Nephron (organoid): ENCODE measurements around the gene TRAF3.

ENCODE experiments used
- H3K27ac Mint-ChIP-seq, 3 experiments: 2 replicates each; pipeline ENCODE4 v1.8.0; 2020; ENCODE audit warnings: mixed read lengths in 3 of 3, mild to moderate bottlenecking in 2 of 3, moderate library complexity in 1 of 3
- H3K27me3 Mint-ChIP-seq: 2 replicates; pipeline ENCODE4 v1.8.0; 2021; ENCODE audit warnings: low read depth, mild to moderate bottlenecking, moderate library complexity, mixed read lengths
- H3K36me3 Mint-ChIP-seq: 2 replicates; pipeline ENCODE4 v1.8.0; 2020; ENCODE audit warnings: low read depth, mixed read lengths
- H3K4me1 Mint-ChIP-seq: 2 replicates; pipeline ENCODE4 v1.8.0; 2020; ENCODE audit warnings: mixed read lengths
- H3K4me3 Mint-ChIP-seq, 3 experiments: 2 replicates each; pipeline ENCODE4 v1.8.0; 2020; ENCODE audit warnings: mild to moderate bottlenecking in 3 of 3, mixed read lengths in 3 of 3, moderate library complexity in 2 of 3
- H3K9me3 Mint-ChIP-seq: 2 replicates; pipeline ENCODE4 v1.8.0; 2020; ENCODE audit warnings: mixed read lengths
- CTCF ChIP-seq, 3 experiments: fragments of 200-600 bp; sonication (generic); IDR thresholded peaks; one replicate each; pipeline ENCODE4 v1.5.0; 2021; ENCODE audit warnings: antibody characterized with exemption in 3 of 3; ENCODE audit not compliant: unreplicated experiment in 3 of 3

TRAF3 gene

GRCh38 chr14:102878970-102879460, 101.8 kb downstream of the TRAF3 start:
- Mint-ChIP-seq H3K4me1 (peaks cover 17% of the 10 kb centered on the region), H3K27ac (no peak overlapping the region), H3K36me3 (peaks cover 6% of the 10 kb centered on the region), H3K9me3 (no peaks in the 10 kb centered on the region), H3K27me3 (no peaks in the 10 kb centered on the region), H3K4me3 (no peak overlapping the region)
- no peak for TF ChIP-seq CTCF (IDR thresholded peaks at IDR 0.05; ENCODE audit: unreplicated experiment in 3 of 3)

GRCh38 chr14:102882226-102882906, 105.1 kb downstream of the TRAF3 start:
- Mint-ChIP-seq H3K9me3 (no peaks in the 10 kb centered on the region), H3K4me1 (peaks cover 6% of the 10 kb centered on the region), H3K27ac (no peak overlapping the region), H3K27me3 (no peaks in the 10 kb centered on the region), H3K4me3 (no peak overlapping the region), H3K36me3 (peaks cover 19% of the 10 kb centered on the region)
- TF ChIP-seq CTCF (IDR thresholded peaks at IDR 0.05; ENCODE audit: unreplicated experiment in 3 of 3) = no peak

GRCh38 chr14:102883089-102883541, 105.9 kb downstream of the TRAF3 start:
- H3K4me3 Mint-ChIP-seq = no peak overlapping the region
- no peaks in the 10 kb centered on the region for H3K9me3 Mint-ChIP-seq
- no peak for TF ChIP-seq CTCF (IDR thresholded peaks at IDR 0.05; ENCODE audit: unreplicated experiment in 3 of 3)
- no peaks in the 10 kb centered on the region for H3K27me3 Mint-ChIP-seq
- H3K36me3 Mint-ChIP-seq = peaks cover 23% of the 10 kb centered on the region
- peaks cover 6% of the 10 kb centered on the region for H3K4me1 Mint-ChIP-seq
- H3K27ac Mint-ChIP-seq = no peak overlapping the region

- Mint-ChIP-seq H3K4me1 (peaks cover 6% of the 10 kb centered on the region), H3K4me3 (no peak overlapping the region), H3K27me3 (no peaks in the 10 kb centered on the region), H3K27ac (no peak overlapping the region), H3K36me3 (peaks cover 27% of the 10 kb centered on the region), H3K9me3 (no peaks in the 10 kb centered on the region)
- no peak for TF ChIP-seq CTCF (IDR thresholded peaks at IDR 0.05; ENCODE audit: unreplicated experiment in 3 of 3)
Observed at GRCh38 chr14:102883554-102883953, 106.3 kb downstream of the TRAF3 start.

GRCh38 chr14:102885737-102886447, 108.6 kb downstream of the TRAF3 start:
- TF ChIP-seq CTCF (IDR thresholded peaks at IDR 0.05; ENCODE audit: unreplicated experiment in 3 of 3) = no peak
- Mint-ChIP-seq H3K9me3 (no peaks in the 10 kb centered on the region), H3K27ac (no peak overlapping the region), H3K4me3 (no peak overlapping the region), H3K4me1 (peaks cover 6% of the 10 kb centered on the region), H3K27me3 (no peaks in the 10 kb centered on the region), H3K36me3 (peaks cover 36% of the 10 kb centered on the region)
